Sigmoid colon (tissue), 4 donors: ENCODE data around the gene FGF19.

ENCODE experiments used
- EP300 ChIP-seq, 4 donors: sonication (generic); formaldehyde crosslinking; IDR thresholded peaks; one replicate each; pipeline ENCODE4 v1.6.1; 2017; ENCODE audit warnings: antibody characterized with exemption in 4 of 4
- TF ChIP-seq, protein P1 (sequence below), 4 experiments: fragments of 450-650 bp in 3 of 4; fragments of 200-600 bp in 1 of 4; IDR thresholded peaks; one replicate each; pipeline ENCODE4 v1.5.1; 2016 to 2019; ENCODE audit warnings: antibody characterized with exemption in 4 of 4, mild to moderate bottlenecking in 3 of 4, moderate library complexity in 2 of 4

- TF ChIP-seq, protein P1, sequence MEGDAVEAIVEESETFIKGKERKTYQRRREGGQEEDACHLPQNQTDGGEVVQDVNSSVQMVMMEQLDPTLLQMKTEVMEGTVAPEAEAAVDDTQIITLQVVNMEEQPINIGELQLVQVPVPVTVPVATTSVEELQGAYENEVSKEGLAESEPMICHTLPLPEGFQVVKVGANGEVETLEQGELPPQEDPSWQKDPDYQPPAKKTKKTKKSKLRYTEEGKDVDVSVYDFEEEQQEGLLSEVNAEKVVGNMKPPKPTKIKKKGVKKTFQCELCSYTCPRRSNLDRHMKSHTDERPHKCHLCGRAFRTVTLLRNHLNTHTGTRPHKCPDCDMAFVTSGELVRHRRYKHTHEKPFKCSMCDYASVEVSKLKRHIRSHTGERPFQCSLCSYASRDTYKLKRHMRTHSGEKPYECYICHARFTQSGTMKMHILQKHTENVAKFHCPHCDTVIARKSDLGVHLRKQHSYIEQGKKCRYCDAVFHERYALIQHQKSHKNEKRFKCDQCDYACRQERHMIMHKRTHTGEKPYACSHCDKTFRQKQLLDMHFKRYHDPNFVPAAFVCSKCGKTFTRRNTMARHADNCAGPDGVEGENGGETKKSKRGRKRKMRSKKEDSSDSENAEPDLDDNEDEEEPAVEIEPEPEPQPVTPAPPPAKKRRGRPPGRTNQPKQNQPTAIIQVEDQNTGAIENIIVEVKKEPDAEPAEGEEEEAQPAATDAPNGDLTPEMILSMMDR (IDR thresholded peaks at IDR 0.05) = no peak
- TF ChIP-seq EP300 (IDR thresholded peaks at IDR 0.05) = no peak
Measured at GRCh38 chr11:69683764-69684333, 20.0 kb downstream of the FGF19 start.
